Skeletal muscle satellite cell (primary cell): ENCODE measurements around the gene BNIP5.

Experiments
- H3K27me3 ChIP-seq: 2 replicates; pipeline ENCODE4 v1.7.0; 2013; ENCODE audit warnings: low read length; ENCODE audit not compliant: control insufficient read depth, insufficient read depth
- H3K36me3 ChIP-seq: 2 replicates; pipeline ENCODE4 v1.7.0; 2013; ENCODE audit warnings: mild to moderate bottlenecking, control low read depth, low read length; ENCODE audit not compliant: insufficient read depth
- H3K4me1 ChIP-seq: 2 replicates; pipeline ENCODE4 v1.7.0; 2013; ENCODE audit warnings: low read length; ENCODE audit not compliant: control insufficient read depth, insufficient read depth
- H3K4me2 ChIP-seq: 2 replicates; pipeline ENCODE4 v1.7.0; 2013; ENCODE audit warnings: mild to moderate bottlenecking, low read length
- H3K4me3 ChIP-seq: 2 replicates; pipeline ENCODE4 v1.7.0; 2013; ENCODE audit warnings: low read length
- H3K9ac ChIP-seq: 2 replicates; pipeline ENCODE4 v1.7.0; 2013; ENCODE audit warnings: mild to moderate bottlenecking, low read depth, low read length, moderate library complexity
- H3K9me3 ChIP-seq: replicated peaks from 2 replicates; pipeline ENCODE4 v1.7.0; 2013; ENCODE audit warnings: mild to moderate bottlenecking, control low read depth, low read length

BNIP5 gene

GRCh38 chr6:36375644-36376155, 39.0 kb upstream of the BNIP5 start:
- H3K27me3 ChIP-seq = peaks cover 69% of the 10 kb centered on the region
- H3K36me3 ChIP-seq = no peaks in the 10 kb centered on the region
- H3K4me1 ChIP-seq = no peaks in the 10 kb centered on the region
- no peak overlapping the region for H3K9ac ChIP-seq
- no peaks in the 10 kb centered on the region for H3K9me3 ChIP-seq
- H3K4me2 ChIP-seq = no peak overlapping the region
- H3K4me3 ChIP-seq = no peak overlapping the region

- Histone ChIP-seq H3K36me3 (no peaks in the 10 kb centered on the region), H3K27me3 (peaks cover 64% of the 10 kb centered on the region), H3K9me3 (no peaks in the 10 kb centered on the region), H3K9ac (no peak overlapping the region), H3K4me2 (no peak overlapping the region), H3K4me3 (no peak overlapping the region), H3K4me1 (peaks cover under 1% of the 10 kb centered on the region)
Observed at GRCh38 chr6:36374972-36375371, 38.3 kb upstream of the BNIP5 start.

GRCh38 chr6:36374194-36374593, 37.5 kb upstream of the BNIP5 start:
- no peaks in the 10 kb centered on the region for H3K36me3 ChIP-seq
- no peak overlapping the region for H3K9ac ChIP-seq
- no peak overlapping the region for H3K4me3 ChIP-seq
- H3K4me2 ChIP-seq = no peak overlapping the region
- no peaks in the 10 kb centered on the region for H3K9me3 ChIP-seq
- peaks cover 7% of the 10 kb centered on the region for H3K4me1 ChIP-seq
- H3K27me3 ChIP-seq = peaks cover 61% of the 10 kb centered on the region

GRCh38 chr6:36373368-36374019, 36.8 kb upstream of the BNIP5 start:
- H3K4me3 ChIP-seq = no peak overlapping the region
- no peak overlapping the region for H3K9ac ChIP-seq
- peaks cover 55% of the 10 kb centered on the region for H3K27me3 ChIP-seq
- no peaks in the 10 kb centered on the region for H3K9me3 ChIP-seq
- no peak overlapping the region for H3K4me2 ChIP-seq
- H3K4me1 ChIP-seq = peaks cover 8% of the 10 kb centered on the region
- H3K36me3 ChIP-seq = no peaks in the 10 kb centered on the region

- Histone ChIP-seq H3K4me2 (no peak overlapping the region), H3K27me3 (peaks cover 53% of the 10 kb centered on the region), H3K9me3 (no peaks in the 10 kb centered on the region), H3K4me3 (no peak overlapping the region), H3K36me3 (no peaks in the 10 kb centered on the region), H3K4me1 (peaks cover 8% of the 10 kb centered on the region), H3K9ac (no peak overlapping the region)
Observed at GRCh38 chr6:36372088-36372487, 35.4 kb upstream of the BNIP5 start.

- no peak overlapping the region for H3K9ac ChIP-seq
- peaks cover 8% of the 10 kb centered on the region for H3K4me1 ChIP-seq
- peaks cover 56% of the 10 kb centered on the region for H3K27me3 ChIP-seq
- no peak overlapping the region for H3K4me2 ChIP-seq
- H3K4me3 ChIP-seq = no peak overlapping the region
- H3K36me3 ChIP-seq = no peaks in the 10 kb centered on the region
- no peaks in the 10 kb centered on the region for H3K9me3 ChIP-seq
Observed at GRCh38 chr6:36371211-36371610, 34.5 kb upstream of the BNIP5 start.

GRCh38 chr6:36370638-36371037, 34.0 kb upstream of the BNIP5 start:
- no peak overlapping the region for H3K4me2 ChIP-seq
- H3K9ac ChIP-seq = no peak overlapping the region
- H3K36me3 ChIP-seq = no peaks in the 10 kb centered on the region

GRCh38 chr6:36368921-36369865, 32.5 kb upstream of the BNIP5 start:
- H3K9ac ChIP-seq = no peak overlapping the region
- no peaks in the 10 kb centered on the region for H3K36me3 ChIP-seq
- peaks cover 51% of the 10 kb centered on the region for H3K27me3 ChIP-seq
- peaks cover 8% of the 10 kb centered on the region for H3K4me1 ChIP-seq
- no peak overlapping the region for H3K4me3 ChIP-seq
- H3K4me2 ChIP-seq = no peak overlapping the region
- no peaks in the 10 kb centered on the region for H3K9me3 ChIP-seq

More at GRCh38 chr6:36370638-36371037, 34.0 kb upstream of the BNIP5 start:
- Histone ChIP-seq H3K27me3 (peaks cover 56% of the 10 kb centered on the region), H3K4me1 (peaks cover 8% of the 10 kb centered on the region), H3K9me3 (no peaks in the 10 kb centered on the region), H3K4me3 (no peak overlapping the region)

- Histone ChIP-seq H3K4me2 (no peak overlapping the region), H3K27me3 (peaks cover 43% of the 10 kb centered on the region), H3K4me1 (peaks cover 8% of the 10 kb centered on the region), H3K4me3 (no peak overlapping the region), H3K9me3 (no peaks in the 10 kb centered on the region), H3K36me3 (no peaks in the 10 kb centered on the region), H3K9ac (no peak overlapping the region)
Observed at GRCh38 chr6:36368421-36368820, 31.7 kb upstream of the BNIP5 start.

- Histone ChIP-seq H3K36me3 (no peaks in the 10 kb centered on the region), H3K9me3 (no peaks in the 10 kb centered on the region), H3K4me2 (no peak overlapping the region), H3K4me3 (no peak overlapping the region), H3K4me1 (peaks cover 8% of the 10 kb centered on the region), H3K27me3 (peaks cover 40% of the 10 kb centered on the region), H3K9ac (no peak overlapping the region)
Observed at GRCh38 chr6:36367743-36368142, 31.1 kb upstream of the BNIP5 start.

GRCh38 chr6:36364669-36365479, 28.2 kb upstream of the BNIP5 start:
- Histone ChIP-seq H3K4me2 (no peak overlapping the region), H3K36me3 (no peaks in the 10 kb centered on the region), H3K27me3 (peaks cover 30% of the 10 kb centered on the region), H3K4me1 (peaks cover 9% of the 10 kb centered on the region), H3K4me3 (no peak overlapping the region), H3K9ac (no peak overlapping the region), H3K9me3 (no peaks in the 10 kb centered on the region)
